NB4 (cell line): ENCODE measurements around the gene MRPL33.

ENCODE experiments used
- POLR2A ChIP-seq: IDR thresholded peaks from 2 replicates; pipeline ENCODE4 v1.6.1; 2011; ENCODE audit warnings: mild to moderate bottlenecking; ENCODE audit not compliant: insufficient read length; ENCODE audit errors: extremely low read depth
- TF ChIP-seq, protein P1 (sequence below): IDR thresholded peaks from one replicate; pipeline ENCODE4 v1.5.1; 2012; ENCODE audit warnings: low read depth, low read length
- TF ChIP-seq, protein P2 (sequence below): IDR thresholded peaks from 2 replicates; pipeline ENCODE4 v1.6.1; 2011; ENCODE audit warnings: low read depth, low read length

DNA sequence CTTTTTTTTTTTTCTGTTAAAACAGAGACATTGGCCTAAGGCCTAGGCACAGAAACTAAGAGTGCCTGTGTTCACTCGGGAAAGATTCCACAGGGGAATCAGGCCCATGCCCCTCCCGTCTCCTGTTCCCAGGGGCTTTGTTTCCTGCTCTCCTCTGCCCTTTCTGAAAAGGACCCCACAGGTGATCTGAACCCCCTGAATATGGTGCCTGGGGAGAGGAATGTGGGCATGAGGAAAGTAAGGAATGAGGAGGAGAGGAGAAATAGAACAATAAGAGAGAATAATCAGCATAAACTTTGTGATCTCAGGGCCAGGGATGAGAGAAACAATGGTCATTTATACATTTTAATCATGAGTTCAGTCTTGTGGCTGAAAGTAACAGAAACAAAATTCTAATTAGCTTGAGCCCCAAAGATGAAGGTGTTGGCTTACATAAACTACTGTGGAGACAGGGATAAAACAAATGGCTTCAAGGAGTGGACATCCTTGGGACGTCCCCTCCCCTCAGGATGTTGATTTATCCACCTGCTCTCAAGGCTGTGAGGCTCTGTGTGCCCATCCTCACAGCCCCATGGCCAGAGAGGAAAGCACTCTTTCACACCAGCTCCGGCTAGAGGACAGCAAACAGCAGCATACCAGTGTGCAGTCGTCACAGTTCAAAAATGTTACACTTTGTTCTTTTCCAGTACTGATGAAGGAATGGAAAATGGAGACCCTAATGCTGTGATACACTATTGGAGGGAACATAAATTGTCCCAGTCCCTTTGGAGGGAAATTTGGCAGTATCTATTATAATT, 46.4 kb upstream of the MRPL33 start:
- TF ChIP-seq, protein P1, sequence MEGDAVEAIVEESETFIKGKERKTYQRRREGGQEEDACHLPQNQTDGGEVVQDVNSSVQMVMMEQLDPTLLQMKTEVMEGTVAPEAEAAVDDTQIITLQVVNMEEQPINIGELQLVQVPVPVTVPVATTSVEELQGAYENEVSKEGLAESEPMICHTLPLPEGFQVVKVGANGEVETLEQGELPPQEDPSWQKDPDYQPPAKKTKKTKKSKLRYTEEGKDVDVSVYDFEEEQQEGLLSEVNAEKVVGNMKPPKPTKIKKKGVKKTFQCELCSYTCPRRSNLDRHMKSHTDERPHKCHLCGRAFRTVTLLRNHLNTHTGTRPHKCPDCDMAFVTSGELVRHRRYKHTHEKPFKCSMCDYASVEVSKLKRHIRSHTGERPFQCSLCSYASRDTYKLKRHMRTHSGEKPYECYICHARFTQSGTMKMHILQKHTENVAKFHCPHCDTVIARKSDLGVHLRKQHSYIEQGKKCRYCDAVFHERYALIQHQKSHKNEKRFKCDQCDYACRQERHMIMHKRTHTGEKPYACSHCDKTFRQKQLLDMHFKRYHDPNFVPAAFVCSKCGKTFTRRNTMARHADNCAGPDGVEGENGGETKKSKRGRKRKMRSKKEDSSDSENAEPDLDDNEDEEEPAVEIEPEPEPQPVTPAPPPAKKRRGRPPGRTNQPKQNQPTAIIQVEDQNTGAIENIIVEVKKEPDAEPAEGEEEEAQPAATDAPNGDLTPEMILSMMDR = no peak
- TF ChIP-seq, protein P2, sequence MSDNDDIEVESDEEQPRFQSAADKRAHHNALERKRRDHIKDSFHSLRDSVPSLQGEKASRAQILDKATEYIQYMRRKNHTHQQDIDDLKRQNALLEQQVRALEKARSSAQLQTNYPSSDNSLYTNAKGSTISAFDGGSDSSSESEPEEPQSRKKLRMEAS = no peak
- no peak for TF ChIP-seq POLR2A
